Osteoblast (primary cell): ENCODE measurements around the gene KPNA3. TPM values are rescaled to one million over a fixed set of nuclear protein-coding genes. Genes with fewer than 3 reads are reported as not detected.
"Not testable (repeated sequence)": the region's sequence is repeated elsewhere in the genome, so short reads cannot be mapped to it uniquely, and the experiment has no call there.

Source experiments
- DNase-seq: peaks from one replicate; pipeline ENCODE4 v3.0.0; 2011; ENCODE audit warnings: low spot score, mixed read lengths; ENCODE audit not compliant: insufficient read length; ENCODE audit errors: missing footprints
- H2AFZ ChIP-seq: 2 replicates; pipeline ENCODE4 v1.6.0; 2011; ENCODE audit warnings: mild to moderate bottlenecking, low read length
- H3K27ac ChIP-seq: 2 replicates; pipeline ENCODE4 v1.5.1; 2011; ENCODE audit warnings: mild to moderate bottlenecking, low read depth, low read length, moderate library complexity
- H3K27me3 ChIP-seq: 2 replicates; pipeline ENCODE4 v1.6.0; 2012; ENCODE audit warnings: mild to moderate bottlenecking, control low read depth, inconsistent platforms, low read length, moderate library complexity; ENCODE audit not compliant: insufficient read depth
- H3K36me3 ChIP-seq: 2 replicates; pipeline ENCODE4 v1.5.1; 2011; ENCODE audit warnings: mild to moderate bottlenecking, low read length, control low read depth, moderate library complexity; ENCODE audit not compliant: insufficient read depth
- H3K4me1 ChIP-seq: 2 replicates; pipeline ENCODE4 v1.5.1; 2011; ENCODE audit warnings: mild to moderate bottlenecking, low read length, control low read depth, moderate library complexity; ENCODE audit not compliant: insufficient read depth
- H3K4me2 ChIP-seq: 2 replicates; pipeline ENCODE4 v1.6.0; 2011; ENCODE audit warnings: mild to moderate bottlenecking, low read length; ENCODE audit not compliant: insufficient read depth
- H3K4me3 ChIP-seq: fragments of 200-600 bp; sonication (generic); 3 replicates; pipeline ENCODE4 v1.5.1; 2012; ENCODE audit warnings: mild to moderate bottlenecking, low read length, inconsistent platforms; ENCODE audit not compliant: insufficient read depth
- H3K79me2 ChIP-seq: 2 replicates; pipeline ENCODE4 v1.6.0; 2012; ENCODE audit warnings: mild to moderate bottlenecking, low read length, control low read depth, inconsistent platforms; ENCODE audit not compliant: insufficient read depth
- H3K9me3 ChIP-seq: 2 replicates; pipeline ENCODE4 v1.5.1; 2011; ENCODE audit warnings: low read depth, low read length, control low read depth
- H4K20me1 ChIP-seq: 2 replicates; pipeline ENCODE4 v1.6.0; 2012; ENCODE audit warnings: mild to moderate bottlenecking, low read length, control low read depth; ENCODE audit not compliant: insufficient read depth
- total RNA-seq: library from RNA; depleted of rRNA; stranded (reverse); fragments of >200 nt; gene quantifications from 2 replicates; pipeline ENCODE4 v1.2.3, GENCODE V29; 2012
- TF ChIP-seq, protein P1 (sequence below): IDR thresholded peaks from 2 replicates; pipeline ENCODE4 v1.5.1; 2011; ENCODE audit warnings: mild to moderate bottlenecking, low read depth, low read length, moderate library complexity; ENCODE audit errors: extremely low read depth

The KPNA3 gene
- total RNA-seq, 1 donor, result 42.0 TPM

DNA sequence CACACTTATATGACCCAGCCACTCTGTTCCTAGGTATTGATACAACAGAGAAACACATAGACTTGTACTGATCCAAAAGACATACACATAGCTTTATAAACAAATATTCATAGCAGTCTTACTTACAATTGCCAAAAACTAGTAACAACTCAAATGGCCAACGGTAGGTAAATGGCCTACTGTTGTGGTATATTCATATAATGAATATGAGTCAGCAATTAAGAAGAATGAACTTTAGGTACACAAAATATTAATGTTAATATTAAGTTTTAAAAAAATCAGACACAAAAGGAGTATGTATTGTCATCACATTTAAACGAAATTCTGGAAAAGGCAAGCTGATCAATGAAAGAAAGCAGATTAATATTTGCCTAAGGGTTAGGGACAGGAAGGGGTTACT lies 19.7 kb downstream of the KPNA3 start:
- H3K79me2 ChIP-seq, result peaks cover 93% of the 10 kb centered on the region
- no peak for DNase-seq
- no peaks in the 10 kb centered on the region for H3K36me3 ChIP-seq
- H3K27ac ChIP-seq, result no peak overlapping the region
- peaks cover 2% of the 10 kb centered on the region for H3K4me1 ChIP-seq
- TF ChIP-seq, protein P1, sequence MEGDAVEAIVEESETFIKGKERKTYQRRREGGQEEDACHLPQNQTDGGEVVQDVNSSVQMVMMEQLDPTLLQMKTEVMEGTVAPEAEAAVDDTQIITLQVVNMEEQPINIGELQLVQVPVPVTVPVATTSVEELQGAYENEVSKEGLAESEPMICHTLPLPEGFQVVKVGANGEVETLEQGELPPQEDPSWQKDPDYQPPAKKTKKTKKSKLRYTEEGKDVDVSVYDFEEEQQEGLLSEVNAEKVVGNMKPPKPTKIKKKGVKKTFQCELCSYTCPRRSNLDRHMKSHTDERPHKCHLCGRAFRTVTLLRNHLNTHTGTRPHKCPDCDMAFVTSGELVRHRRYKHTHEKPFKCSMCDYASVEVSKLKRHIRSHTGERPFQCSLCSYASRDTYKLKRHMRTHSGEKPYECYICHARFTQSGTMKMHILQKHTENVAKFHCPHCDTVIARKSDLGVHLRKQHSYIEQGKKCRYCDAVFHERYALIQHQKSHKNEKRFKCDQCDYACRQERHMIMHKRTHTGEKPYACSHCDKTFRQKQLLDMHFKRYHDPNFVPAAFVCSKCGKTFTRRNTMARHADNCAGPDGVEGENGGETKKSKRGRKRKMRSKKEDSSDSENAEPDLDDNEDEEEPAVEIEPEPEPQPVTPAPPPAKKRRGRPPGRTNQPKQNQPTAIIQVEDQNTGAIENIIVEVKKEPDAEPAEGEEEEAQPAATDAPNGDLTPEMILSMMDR, result no peak
- no peak overlapping the region for H2AFZ ChIP-seq
- H3K27me3 ChIP-seq, result no peaks in the 10 kb centered on the region
- peaks cover 26% of the 10 kb centered on the region for H4K20me1 ChIP-seq
- no peaks in the 10 kb centered on the region for H3K9me3 ChIP-seq
- H3K4me3 ChIP-seq, result no peak overlapping the region
- no peak overlapping the region for H3K4me2 ChIP-seq

DNA sequence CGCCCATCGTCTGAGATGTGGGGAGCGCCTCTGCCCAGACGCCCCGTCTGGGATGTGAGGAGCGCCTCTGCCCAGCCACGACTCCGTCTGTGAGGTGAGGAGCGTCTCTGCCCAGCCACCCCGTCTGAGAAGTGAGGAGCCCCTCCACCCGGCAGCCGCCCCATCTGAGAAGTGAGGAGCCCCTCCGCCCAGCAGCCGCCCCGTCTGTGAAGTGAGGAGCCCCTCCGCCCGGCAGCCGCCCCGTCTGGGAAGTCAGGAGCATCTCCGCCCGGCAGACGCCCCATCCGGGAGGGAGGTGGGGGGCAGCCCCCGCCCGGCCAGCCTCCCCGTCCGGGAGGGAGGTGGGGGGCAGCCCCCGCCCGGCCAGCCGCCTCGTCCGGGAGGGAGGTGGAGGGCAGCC lies 30.7 kb downstream of the KPNA3 start:
- H2AFZ ChIP-seq, H3K4me3 ChIP-seq, H4K20me1 ChIP-seq, DNase-seq, H3K27me3 ChIP-seq, H3K9me3 ChIP-seq, H3K36me3 ChIP-seq, H3K4me1 ChIP-seq, H3K27ac ChIP-seq, H3K4me2 ChIP-seq: not testable (repeated sequence)
- H3K79me2 ChIP-seq, result peaks cover 71% of the 10 kb centered on the region

DNA sequence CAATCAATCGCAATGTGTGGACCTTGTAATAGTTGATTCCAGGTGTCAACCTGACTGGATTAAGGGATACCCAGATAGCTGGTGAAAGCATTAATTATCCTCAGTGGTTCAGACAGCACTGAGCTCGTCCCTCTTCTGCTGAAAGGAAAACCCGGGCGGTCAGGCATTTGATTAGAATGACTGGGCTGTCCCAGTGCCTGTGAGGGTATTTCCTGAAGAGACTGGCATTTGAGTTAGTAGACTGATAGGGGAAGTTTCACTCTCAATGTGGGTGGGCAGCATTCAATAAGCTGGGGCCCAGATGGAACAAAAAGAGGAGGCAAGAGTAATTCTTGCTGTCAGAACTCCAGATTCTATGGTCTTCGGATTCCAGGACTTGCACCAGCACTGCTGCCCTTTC lies 31.9 kb downstream of the KPNA3 start:
- no peak overlapping the region for H3K27ac ChIP-seq
- peaks cover 17% of the 10 kb centered on the region for H4K20me1 ChIP-seq
- no peak overlapping the region for H3K4me3 ChIP-seq
- H2AFZ ChIP-seq, result no peak overlapping the region
- H3K4me2 ChIP-seq, result no peak overlapping the region
- no peaks in the 10 kb centered on the region for H3K36me3 ChIP-seq
- DNase-seq, result no peak
- TF ChIP-seq, protein P1, result no peak
- no peaks in the 10 kb centered on the region for H3K27me3 ChIP-seq
- H3K4me1 ChIP-seq, result no peaks in the 10 kb centered on the region
- H3K9me3 ChIP-seq, result no peaks in the 10 kb centered on the region
- H3K79me2 ChIP-seq, result peaks cover 73% of the 10 kb centered on the region

DNA sequence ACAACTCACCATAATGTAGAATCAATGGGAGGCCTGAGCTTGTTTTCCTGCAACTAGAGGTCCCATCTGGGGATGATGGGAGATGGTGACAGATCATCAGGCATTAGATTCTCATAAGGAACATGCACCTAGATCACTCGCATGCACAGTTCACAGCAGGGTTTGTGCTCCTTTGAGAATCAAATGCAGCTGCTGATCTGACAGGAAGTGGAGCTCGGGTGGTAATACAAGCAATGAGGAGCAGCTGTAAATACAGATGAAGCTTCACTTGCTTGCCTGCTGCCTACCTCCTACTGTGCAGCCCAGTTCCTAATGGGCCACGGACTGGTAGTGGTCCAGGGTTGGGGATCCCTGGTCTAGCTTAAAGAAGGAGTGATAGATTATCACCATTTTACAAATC lies 33.0 kb downstream of the KPNA3 start:
- no peak for DNase-seq
- Histone ChIP-seq H3K27me3 (no peaks in the 10 kb centered on the region), H3K79me2 (peaks cover 76% of the 10 kb centered on the region), H3K4me1 (no peaks in the 10 kb centered on the region), H3K4me3 (no peak overlapping the region), H3K4me2 (no peak overlapping the region), H3K27ac (no peak overlapping the region), H3K9me3 (no peaks in the 10 kb centered on the region), H2AFZ (no peak overlapping the region), H3K36me3 (no peaks in the 10 kb centered on the region), H4K20me1 (peaks cover 15% of the 10 kb centered on the region)
- TF ChIP-seq, protein P1, result no peak
